Neuron (in vitro differentiated cells): Measurements from ENCODE around the gene FGF1.

Experiments
- H2AFZ ChIP-seq: one replicate; pipeline ENCODE4 v1.6.1; 2013; ENCODE audit warnings: low read depth, mild to moderate bottlenecking, inconsistent platforms, low read length, moderate library complexity
- H3K27me3 ChIP-seq: one replicate; pipeline ENCODE4 v1.6.1; 2013; ENCODE audit warnings: low read length; ENCODE audit not compliant: insufficient read depth
- H3K36me3 ChIP-seq: one replicate; pipeline ENCODE4 v1.6.1; 2013; ENCODE audit warnings: low read length; ENCODE audit not compliant: insufficient read depth
- H3K4me1 ChIP-seq: one replicate; pipeline ENCODE4 v1.6.1; 2013; ENCODE audit warnings: low read length; ENCODE audit not compliant: insufficient read depth
- H3K4me3 ChIP-seq: 2 replicates; pipeline ENCODE4 v1.5.1; 2013; ENCODE audit warnings: mild to moderate bottlenecking, low read length, moderate library complexity
- H3K9me3 ChIP-seq: one replicate; pipeline ENCODE4 v1.6.1; 2013; ENCODE audit warnings: low read length

Gene FGF1

GRCh38 chr5:142671801-142672200 lies 14.1 kb downstream of the FGF1 start:
- Histone ChIP-seq H3K4me3 (no peak overlapping the region), H3K9me3 (no peaks in the 10 kb centered on the region), H3K27me3 (no peaks in the 10 kb centered on the region), H3K4me1 (peaks cover 2% of the 10 kb centered on the region), H3K36me3 (no peaks in the 10 kb centered on the region), H2AFZ (no peak overlapping the region)

- Histone ChIP-seq H3K9me3 (no peaks in the 10 kb centered on the region), H3K27me3 (no peaks in the 10 kb centered on the region), H3K4me1 (peaks cover 2% of the 10 kb centered on the region), H3K36me3 (no peaks in the 10 kb centered on the region), H2AFZ (no peak overlapping the region), H3K4me3 (no peak overlapping the region)
These were observed 14.6 kb downstream of the FGF1 start for GRCh38 chr5:142671266-142671665.

DNA sequence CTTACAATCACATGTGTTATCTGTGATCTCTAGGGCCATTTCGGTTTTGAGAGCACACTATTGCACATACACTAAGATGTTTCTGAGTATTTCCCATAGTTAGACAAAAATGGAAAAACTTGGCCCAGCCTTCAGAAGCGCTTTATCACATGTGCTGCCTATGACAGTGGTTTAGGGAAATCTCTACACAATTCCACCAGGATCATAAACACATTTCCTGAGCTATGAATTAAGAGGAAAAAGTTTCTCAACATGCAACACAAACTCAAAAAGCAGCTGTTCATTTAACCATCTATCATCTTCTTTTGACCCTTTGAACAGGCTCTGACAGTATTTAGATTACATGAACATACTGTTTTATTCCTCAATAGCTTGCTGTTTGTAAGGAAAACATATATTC lies 15.1 kb downstream of the FGF1 start:
- Histone ChIP-seq H3K4me1 (peaks cover 2% of the 10 kb centered on the region), H3K27me3 (no peaks in the 10 kb centered on the region), H3K9me3 (no peaks in the 10 kb centered on the region), H3K4me3 (no peak overlapping the region), H2AFZ (no peak overlapping the region), H3K36me3 (no peaks in the 10 kb centered on the region)

DNA sequence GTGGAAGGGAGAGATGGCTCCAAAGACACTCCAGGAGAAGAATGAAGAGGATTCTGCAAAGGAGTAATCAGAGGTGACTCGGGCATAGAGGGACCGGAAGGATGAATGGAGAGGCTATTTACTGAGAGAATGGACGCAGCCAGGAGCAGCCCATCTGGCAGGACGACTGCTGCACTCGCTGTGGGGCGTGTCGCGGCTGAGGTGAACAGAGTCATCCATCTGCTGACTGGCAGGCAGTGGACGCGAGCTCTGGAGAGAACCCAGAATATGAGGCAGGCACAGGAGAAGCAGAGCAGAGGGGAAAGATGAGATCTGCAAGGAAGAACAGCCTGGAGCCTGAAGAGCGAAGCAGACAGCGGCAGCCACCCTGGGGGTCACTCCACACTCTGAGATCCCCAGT lies 16.4 kb downstream of the FGF1 start:
- Histone ChIP-seq H2AFZ (no peak overlapping the region), H3K27me3 (no peaks in the 10 kb centered on the region), H3K4me3 (no peak overlapping the region), H3K4me1 (peaks cover 2% of the 10 kb centered on the region), H3K9me3 (no peaks in the 10 kb centered on the region), H3K36me3 (no peaks in the 10 kb centered on the region)

- Histone ChIP-seq H2AFZ (no peak overlapping the region), H3K27me3 (no peaks in the 10 kb centered on the region), H3K4me3 (no peak overlapping the region), H3K4me1 (peaks cover 2% of the 10 kb centered on the region), H3K36me3 (no peaks in the 10 kb centered on the region), H3K9me3 (no peaks in the 10 kb centered on the region)
These were observed 17.6 kb downstream of the FGF1 start for GRCh38 chr5:142668336-142668735.

- no peaks in the 10 kb centered on the region for H3K36me3 ChIP-seq
- no peaks in the 10 kb centered on the region for H3K9me3 ChIP-seq
- H3K4me3 ChIP-seq, result no peak overlapping the region
- H2AFZ ChIP-seq, result no peak overlapping the region
- peaks cover 2% of the 10 kb centered on the region for H3K4me1 ChIP-seq
- H3K27me3 ChIP-seq, result no peaks in the 10 kb centered on the region
These were observed 18.1 kb downstream of the FGF1 start for GRCh38 chr5:142667831-142668230.

- no peaks in the 10 kb centered on the region for H3K36me3 ChIP-seq
- H3K4me3 ChIP-seq, result no peak overlapping the region
- no peaks in the 10 kb centered on the region for H3K9me3 ChIP-seq
- H2AFZ ChIP-seq, result no peak overlapping the region
- H3K4me1 ChIP-seq, result no peaks in the 10 kb centered on the region
- H3K27me3 ChIP-seq, result no peaks in the 10 kb centered on the region
These were observed 21.3 kb downstream of the FGF1 start for GRCh38 chr5:142664636-142665035.

- Histone ChIP-seq H3K36me3 (no peaks in the 10 kb centered on the region), H3K27me3 (no peaks in the 10 kb centered on the region), H3K4me1 (no peaks in the 10 kb centered on the region), H2AFZ (no peak overlapping the region), H3K9me3 (no peaks in the 10 kb centered on the region), H3K4me3 (no peak overlapping the region)
These were observed 21.8 kb downstream of the FGF1 start for GRCh38 chr5:142664067-142664466.

DNA sequence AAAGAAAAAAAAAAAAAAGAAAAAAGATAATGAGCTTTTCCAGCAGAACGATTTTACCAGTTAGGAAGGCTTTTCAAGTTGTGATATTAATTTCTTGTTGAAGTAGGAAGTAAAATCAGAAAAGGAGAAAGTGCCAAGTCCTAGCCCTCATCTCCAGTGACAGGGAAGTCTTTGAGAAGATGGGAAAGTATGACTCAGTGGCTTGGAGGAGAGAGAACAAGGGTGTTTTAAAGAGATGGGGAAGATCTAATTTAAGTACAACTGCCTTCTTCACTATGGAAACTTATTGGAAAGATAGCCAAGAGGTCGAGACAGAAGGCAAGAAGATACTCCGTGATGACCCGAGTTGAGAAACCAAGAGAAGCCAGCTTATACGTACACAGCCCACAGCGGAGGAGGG lies 22.6 kb downstream of the FGF1 start:
- no peaks in the 10 kb centered on the region for H3K36me3 ChIP-seq
- H2AFZ ChIP-seq, result no peak overlapping the region
- H3K27me3 ChIP-seq, result no peaks in the 10 kb centered on the region
- H3K9me3 ChIP-seq, result no peaks in the 10 kb centered on the region
- no peak overlapping the region for H3K4me3 ChIP-seq
- no peaks in the 10 kb centered on the region for H3K4me1 ChIP-seq

- Histone ChIP-seq H3K27me3 (no peaks in the 10 kb centered on the region), H3K36me3 (no peaks in the 10 kb centered on the region), H2AFZ (no peak overlapping the region), H3K4me1 (no peaks in the 10 kb centered on the region), H3K4me3 (no peak overlapping the region), H3K9me3 (no peaks in the 10 kb centered on the region)
These were observed 23.9 kb downstream of the FGF1 start for GRCh38 chr5:142661957-142662356.

- H3K9me3 ChIP-seq, result no peaks in the 10 kb centered on the region
- no peak overlapping the region for H3K4me3 ChIP-seq
- no peaks in the 10 kb centered on the region for H3K27me3 ChIP-seq
- H2AFZ ChIP-seq, result no peak overlapping the region
- H3K36me3 ChIP-seq, result no peaks in the 10 kb centered on the region
- no peaks in the 10 kb centered on the region for H3K4me1 ChIP-seq
These were observed 24.7 kb downstream of the FGF1 start for GRCh38 chr5:142661143-142661542.

DNA sequence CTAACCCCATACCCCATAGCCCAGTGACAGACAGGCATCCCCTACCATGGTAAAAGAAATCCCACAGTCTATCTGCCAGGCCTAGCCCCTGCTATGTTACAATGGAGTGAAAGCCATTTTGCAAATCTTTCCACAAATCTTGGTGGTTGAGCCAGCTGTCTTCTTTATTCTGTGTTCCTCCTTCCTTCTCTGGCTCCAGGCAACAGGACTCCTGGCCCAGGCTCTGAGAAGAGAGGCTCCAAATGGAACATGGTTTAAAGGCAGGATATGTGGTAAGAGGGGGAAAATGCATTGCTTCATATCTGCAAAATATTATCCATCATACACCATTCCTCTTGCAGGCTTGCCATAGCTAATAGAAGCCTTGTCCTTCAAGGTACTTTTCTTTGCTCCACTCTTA lies 25.2 kb downstream of the FGF1 start:
- H2AFZ ChIP-seq, result no peak overlapping the region
- H3K4me1 ChIP-seq, result no peaks in the 10 kb centered on the region
- H3K9me3 ChIP-seq, result no peaks in the 10 kb centered on the region
- H3K36me3 ChIP-seq, result no peaks in the 10 kb centered on the region
- no peaks in the 10 kb centered on the region for H3K27me3 ChIP-seq
- H3K4me3 ChIP-seq, result no peak overlapping the region

GRCh38 chr5:142660196-142660595 lies 25.7 kb downstream of the FGF1 start:
- Histone ChIP-seq H3K4me3 (no peak overlapping the region), H3K9me3 (no peaks in the 10 kb centered on the region), H3K36me3 (no peaks in the 10 kb centered on the region)

DNA sequence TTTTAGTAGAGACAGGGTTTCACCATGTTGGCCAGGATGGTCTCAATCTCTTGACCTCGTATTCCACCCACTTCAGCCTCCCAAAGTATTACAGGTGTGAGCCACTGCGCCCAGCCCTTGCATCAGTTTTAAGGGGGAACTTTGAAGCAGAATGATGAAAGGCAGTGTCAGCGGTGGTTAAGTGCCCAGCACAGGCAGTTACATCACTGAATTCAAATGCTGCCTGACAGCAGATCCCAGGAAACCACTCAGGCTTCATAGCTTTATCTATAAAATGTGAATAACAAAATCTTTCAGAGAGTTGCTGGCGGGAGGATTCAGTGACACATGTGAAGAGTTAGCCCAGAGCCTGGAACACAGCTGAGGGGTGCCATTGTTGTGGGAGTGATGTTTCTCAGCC lies 26.5 kb downstream of the FGF1 start:
- Histone ChIP-seq H3K9me3 (no peaks in the 10 kb centered on the region), H3K36me3 (no peaks in the 10 kb centered on the region), H3K4me1 (no peaks in the 10 kb centered on the region), H3K4me3 (no peak overlapping the region), H2AFZ (no peak overlapping the region), H3K27me3 (no peaks in the 10 kb centered on the region)

More at GRCh38 chr5:142660196-142660595, 25.7 kb downstream of the FGF1 start:
- Histone ChIP-seq H2AFZ (no peak overlapping the region), H3K27me3 (no peaks in the 10 kb centered on the region), H3K4me1 (no peaks in the 10 kb centered on the region)
